Glutamatergic neuron (in vitro differentiated cells): ENCODE data around the gene KRT36. TPM values are rescaled to one million over a fixed set of nuclear protein-coding genes. Genes with fewer than 3 reads are reported as not detected.

Experiments
- DNase-seq: peaks from one replicate; pipeline ENCODE4 v3.0.0; 2022
- H3K27ac Mint-ChIP-seq: one replicate; pipeline ENCODE4 v1.8.0; 2020; ENCODE audit warnings: mild to moderate bottlenecking, mixed read lengths, inconsistent platforms; ENCODE audit not compliant: unreplicated experiment
- H3K27me3 Mint-ChIP-seq: one replicate; pipeline ENCODE4 v1.8.0; 2020; ENCODE audit warnings: mild to moderate bottlenecking, moderate library complexity, mixed read lengths, inconsistent platforms; ENCODE audit not compliant: unreplicated experiment
- H3K36me3 Mint-ChIP-seq: one replicate; pipeline ENCODE4 v1.8.0; 2020; ENCODE audit warnings: mild to moderate bottlenecking, mixed read lengths, inconsistent platforms; ENCODE audit not compliant: unreplicated experiment
- H3K4me1 Mint-ChIP-seq: one replicate; pipeline ENCODE4 v1.8.0; 2020; ENCODE audit warnings: mild to moderate bottlenecking, low read depth, mixed read lengths, inconsistent platforms; ENCODE audit not compliant: unreplicated experiment
- H3K4me3 Mint-ChIP-seq: one replicate; pipeline ENCODE4 v1.8.0; 2020; ENCODE audit warnings: mild to moderate bottlenecking, mixed read lengths, inconsistent platforms; ENCODE audit not compliant: unreplicated experiment
- H3K9me3 Mint-ChIP-seq: one replicate; pipeline ENCODE4 v1.8.0; 2020; ENCODE audit warnings: mild to moderate bottlenecking, moderate library complexity, mixed read lengths, inconsistent platforms; ENCODE audit not compliant: unreplicated experiment
- total RNA-seq: library from RNA; stranded (reverse); fragmentation: NEBNext Ultra II Directional; extraction: Animal tissue kit (Norgen Biotek cat#: 25700); gene quantifications from one replicate; pipeline ENCODE4 v1.2.1, GENCODE V29; 2021; ENCODE audit not compliant: unreplicated experiment
- TF ChIP-seq, protein P1 (sequence below): fragments of 200-600 bp; sonication (generic); IDR thresholded peaks from one replicate; pipeline ENCODE4 v1.5.0; 2021; ENCODE audit not compliant: partially characterized antibody, unreplicated experiment

Gene KRT36
- total RNA-seq, 1 donor from 2014 or later, result not detected

- no peak overlapping the region for H3K4me3 Mint-ChIP-seq
- H3K36me3 Mint-ChIP-seq, result no peaks in the 10 kb centered on the region
- no peak for DNase-seq
- H3K4me1 Mint-ChIP-seq, result peaks cover 4% of the 10 kb centered on the region
- peaks cover 8% of the 10 kb centered on the region for H3K27me3 Mint-ChIP-seq
- TF ChIP-seq, protein P1, sequence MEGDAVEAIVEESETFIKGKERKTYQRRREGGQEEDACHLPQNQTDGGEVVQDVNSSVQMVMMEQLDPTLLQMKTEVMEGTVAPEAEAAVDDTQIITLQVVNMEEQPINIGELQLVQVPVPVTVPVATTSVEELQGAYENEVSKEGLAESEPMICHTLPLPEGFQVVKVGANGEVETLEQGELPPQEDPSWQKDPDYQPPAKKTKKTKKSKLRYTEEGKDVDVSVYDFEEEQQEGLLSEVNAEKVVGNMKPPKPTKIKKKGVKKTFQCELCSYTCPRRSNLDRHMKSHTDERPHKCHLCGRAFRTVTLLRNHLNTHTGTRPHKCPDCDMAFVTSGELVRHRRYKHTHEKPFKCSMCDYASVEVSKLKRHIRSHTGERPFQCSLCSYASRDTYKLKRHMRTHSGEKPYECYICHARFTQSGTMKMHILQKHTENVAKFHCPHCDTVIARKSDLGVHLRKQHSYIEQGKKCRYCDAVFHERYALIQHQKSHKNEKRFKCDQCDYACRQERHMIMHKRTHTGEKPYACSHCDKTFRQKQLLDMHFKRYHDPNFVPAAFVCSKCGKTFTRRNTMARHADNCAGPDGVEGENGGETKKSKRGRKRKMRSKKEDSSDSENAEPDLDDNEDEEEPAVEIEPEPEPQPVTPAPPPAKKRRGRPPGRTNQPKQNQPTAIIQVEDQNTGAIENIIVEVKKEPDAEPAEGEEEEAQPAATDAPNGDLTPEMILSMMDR, result no peak
- H3K27ac Mint-ChIP-seq, result no peak overlapping the region
- H3K9me3 Mint-ChIP-seq, result no peaks in the 10 kb centered on the region
Observed at GRCh38 chr17:41490000-41490990, 585 bp upstream of the KRT36 start.

- H3K36me3 Mint-ChIP-seq, result no peaks in the 10 kb centered on the region
- no peaks in the 10 kb centered on the region for H3K9me3 Mint-ChIP-seq
- no peaks in the 10 kb centered on the region for H3K4me1 Mint-ChIP-seq
- no peak for DNase-seq
- TF ChIP-seq, protein P1, result peak; percentile 19
- H3K4me3 Mint-ChIP-seq, result no peak overlapping the region
- H3K27ac Mint-ChIP-seq, result no peak overlapping the region
- H3K27me3 Mint-ChIP-seq, result peaks cover 3% of the 10 kb centered on the region
Observed at GRCh38 chr17:41486809-41487530, 2.7 kb downstream of the KRT36 start.

GRCh38 chr17:41486316-41486715 is 3.4 kb downstream of the KRT36 start:
- Mint-ChIP-seq H3K4me3 (no peak overlapping the region), H3K27me3 (peaks cover 3% of the 10 kb centered on the region), H3K9me3 (no peaks in the 10 kb centered on the region), H3K4me1 (no peaks in the 10 kb centered on the region), H3K27ac (no peak overlapping the region), H3K36me3 (no peaks in the 10 kb centered on the region)
- TF ChIP-seq, protein P1, result no peak
- DNase-seq, result no peak

- Mint-ChIP-seq H3K4me3 (no peak overlapping the region), H3K36me3 (no peaks in the 10 kb centered on the region), H3K4me1 (no peaks in the 10 kb centered on the region), H3K9me3 (no peaks in the 10 kb centered on the region), H3K27me3 (peaks cover 3% of the 10 kb centered on the region), H3K27ac (no peak overlapping the region)
- no peak for DNase-seq
- TF ChIP-seq, protein P1, result no peak
Observed at GRCh38 chr17:41484920-41485904, 4.5 kb downstream of the KRT36 start.
